Spleen (tissue), 11 donors: ENCODE results near the gene ABCC8. TPM values are rescaled to one million over a fixed set of nuclear protein-coding genes. Genes with fewer than 3 reads are reported as not detected.

Experiments
- DNase-seq: peaks from one replicate; pipeline ENCODE4 v3.0.0-alpha.2; 2020
- H3K27ac ChIP-seq, 8 donors: fragments of 200-600 bp; sonication (generic) in 7 of 8; 1 replicate in 4 of 8; 2 replicates in 4 of 8; pipeline versions ENCODE4 v1.5.0 to v1.8.0; 2016 to 2021; ENCODE audit warnings: inconsistent platforms in 4 of 8, mild to moderate bottlenecking in 4 of 8, moderate library complexity in 1 of 8
- H3K27me3 ChIP-seq, 7 donors: fragments of 200-600 bp; sonication (generic) in 6 of 7; replicated peaks in 1 of 7; 1 replicate in 4 of 7; 2 replicates in 3 of 7; pipeline versions ENCODE4 v1.5.0 to v1.8.0; 2016 to 2021; ENCODE audit warnings: inconsistent platforms in 3 of 7, mild to moderate bottlenecking in 1 of 7
- H3K36me3 ChIP-seq, 6 donors: fragments of 200-600 bp; sonication (generic) in 5 of 6; 1 replicate in 4 of 6; 2 replicates in 2 of 6; pipeline versions ENCODE4 v1.5.0 to v1.8.0; 2016 to 2021; ENCODE audit warnings: inconsistent platforms in 2 of 6
- H3K4me1 ChIP-seq, 6 donors: fragments of 200-600 bp; sonication (generic) in 5 of 6; 1 replicate in 3 of 6; 2 replicates in 3 of 6; pipeline versions ENCODE4 v1.5.0 to v1.8.0; 2016 to 2021; ENCODE audit warnings: inconsistent platforms in 3 of 6
- H3K4me3 ChIP-seq, 8 donors: fragments of 200-600 bp; sonication (generic) in 7 of 8; 1 replicate in 4 of 8; 2 replicates in 4 of 8; pipeline versions ENCODE4 v1.5.0 to v1.8.0; 2016 to 2021; ENCODE audit warnings: inconsistent platforms in 4 of 8, mild to moderate bottlenecking in 4 of 8, moderate library complexity in 2 of 8
- H3K9me3 ChIP-seq, 8 donors: fragments of 200-600 bp; sonication (generic) in 7 of 8; 1 replicate in 4 of 8; 2 replicates in 4 of 8; pipeline versions ENCODE4 v1.5.0 to v1.8.0; 2016 to 2021; ENCODE audit warnings: inconsistent platforms in 4 of 8
- POLR2A ChIP-seq, 3 donors: fragments of 450-650 bp; IDR thresholded peaks; one replicate each; pipeline ENCODE4 v1.5.1; 2017; ENCODE audit warnings: antibody characterized with exemption in 3 of 3, mild to moderate bottlenecking in 1 of 3
- POLR2AphosphoS5 ChIP-seq, 3 donors: sonication (generic); formaldehyde crosslinking; IDR thresholded peaks; one replicate each; pipeline ENCODE4 v1.5.1; 2017; ENCODE audit warnings: antibody characterized with exemption in 3 of 3
- WGBS, 5 donors: extraction: QIAGEN DNeasy Blood & Tissue Kit in 3 of 5; methylation state at CpG; one replicate each; pipeline versions ENCODE4 v1.1.5 to v1.1.7; 2013 to 2018; 5-methylcytosine and 5-hydroxymethylcytosine counted together
- intact Hi-C: fragments of 100-400 bp; cut with DNase I; formaldehyde crosslinking; loops from one replicate; pipeline ENCODE4 v1.15.0; 2023; ENCODE audit warnings: low total_unique reads
- polyA plus RNA-seq, 3 donors: library from polyadenylated mRNA; stranded (reverse); fragments of 200-250 nt; gene quantifications; one replicate each; pipeline ENCODE4 v1.2.1, GENCODE V29; 2013
- total RNA-seq, 7 donors: library from RNA; depleted of rRNA in 3 of 7; stranded (reverse); fragments of >200 nt in 3 of 7; fragmentation: NEBNext Ultra II Directional in 4 of 7; extraction: Animal tissue kit (Norgen Biotek cat#: 25700) in 4 of 7; gene quantifications; one replicate each; pipeline versions ENCODE4 v1.1.0 to v1.2.1, GENCODE V29; 2016 to 2021
- TF ChIP-seq, protein P1 (sequence below), 11 experiments: fragments of 200-600 bp in 7 of 11; fragments of 450-650 bp in 4 of 11; sonication (generic) in 4 of 11; IDR thresholded peaks in 8 of 11; conservative IDR thresholded peaks in 3 of 11; 1 replicate in 7 of 11; 2 replicates in 4 of 11; pipeline versions ENCODE4 v1.4.0 to v1.8.0; 2016 to 2021; ENCODE audit warnings: antibody characterized with exemption in 11 of 11, inconsistent platforms in 4 of 11, mild to moderate bottlenecking in 1 of 11
- donor health status: healthy with polysubstance abuse.
- donor health status: DM: no; HTN: no; CAD: no; lungs with moderate emphysema.
- donor health status: DM: no; HTN: no; CAD: no.
- donor health status: Bipolar disorder and iron deficiency.
- donor health status: healthy.
- donor health status: DM: no; HTN: no; CAD: no.
- donor health status: DM: yes; HTN: yes; CAD: no.

Gene ABCC8
- total and polyA plus RNA-seq, 10 donors: 0.26 to 1.3 (median 0.48) TPM; not detected in 2

DNA sequence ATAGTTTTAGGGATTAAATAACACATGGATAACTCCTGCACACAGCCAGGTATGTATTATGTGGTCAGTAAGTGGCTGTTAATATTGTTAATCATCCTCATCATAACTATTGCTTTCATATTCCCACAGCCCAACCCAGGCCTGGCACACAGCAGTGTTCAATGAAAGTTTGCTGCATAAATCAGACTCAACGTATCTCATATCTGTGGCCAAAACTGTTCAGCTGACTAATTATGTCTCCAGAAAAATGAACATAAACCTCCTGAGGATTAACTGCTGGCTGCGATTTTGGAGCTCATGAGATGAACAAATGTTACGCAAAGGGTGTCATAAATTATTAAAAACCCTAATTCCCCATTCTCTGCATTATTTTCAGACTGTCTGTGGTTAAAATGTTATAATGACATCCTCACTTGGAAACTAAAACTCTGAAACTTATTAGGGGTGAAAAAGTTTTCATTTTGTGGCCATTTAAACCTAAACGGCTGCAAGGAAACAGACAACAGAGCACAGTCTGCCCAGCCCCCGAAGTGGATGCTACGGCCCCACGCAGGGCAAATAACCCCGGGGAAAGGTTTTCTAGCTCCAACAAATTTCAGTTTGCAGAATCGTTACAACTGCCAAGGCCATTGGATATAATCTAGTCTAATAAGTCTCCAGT is 17.3 kb downstream of the ABCC8 start:
- Histone ChIP-seq H3K27me3 (peaks cover 0 to 14% (median 0%) of the 10 kb centered on the region in 7 donors), H3K4me1 (no peaks in the 10 kb centered on the region), H3K36me3 (no peaks in the 10 kb centered on the region), H3K27ac (no peak overlapping the region), H3K9me3 (no peaks in the 10 kb centered on the region), H3K4me3 (no peak overlapping the region)
- intact Hi-C loops: no loop called here
- DNase-seq: no peak
- 75 to 87% (median 80%) methylated on average over 9 of the region's 9 CpGs for WGBS, 5 donors
- TF ChIP-seq POLR2AphosphoS5 (IDR thresholded peaks at IDR 0.05) (no peak), POLR2A (IDR thresholded peaks at IDR 0.05) (no peak)

GRCh38 chr11:17458268-17458667 is 18.4 kb downstream of the ABCC8 start:
- 38 to 62% (median 46%) methylated on average over 8 of the region's 8 CpGs for WGBS, 5 donors
- DNase-seq: no peak
- Histone ChIP-seq H3K4me1 (no peaks in the 10 kb centered on the region), H3K27ac (no peak overlapping the region), H3K9me3 (no peaks in the 10 kb centered on the region), H3K36me3 (no peaks in the 10 kb centered on the region), H3K4me3 (no peak overlapping the region), H3K27me3 (peaks cover 0 to 14% (median 0%) of the 10 kb centered on the region in 7 donors)
- TF ChIP-seq POLR2AphosphoS5 (IDR thresholded peaks at IDR 0.05) (no peak), POLR2A (IDR thresholded peaks at IDR 0.05) (no peak)
- TF ChIP-seq, protein P1, sequence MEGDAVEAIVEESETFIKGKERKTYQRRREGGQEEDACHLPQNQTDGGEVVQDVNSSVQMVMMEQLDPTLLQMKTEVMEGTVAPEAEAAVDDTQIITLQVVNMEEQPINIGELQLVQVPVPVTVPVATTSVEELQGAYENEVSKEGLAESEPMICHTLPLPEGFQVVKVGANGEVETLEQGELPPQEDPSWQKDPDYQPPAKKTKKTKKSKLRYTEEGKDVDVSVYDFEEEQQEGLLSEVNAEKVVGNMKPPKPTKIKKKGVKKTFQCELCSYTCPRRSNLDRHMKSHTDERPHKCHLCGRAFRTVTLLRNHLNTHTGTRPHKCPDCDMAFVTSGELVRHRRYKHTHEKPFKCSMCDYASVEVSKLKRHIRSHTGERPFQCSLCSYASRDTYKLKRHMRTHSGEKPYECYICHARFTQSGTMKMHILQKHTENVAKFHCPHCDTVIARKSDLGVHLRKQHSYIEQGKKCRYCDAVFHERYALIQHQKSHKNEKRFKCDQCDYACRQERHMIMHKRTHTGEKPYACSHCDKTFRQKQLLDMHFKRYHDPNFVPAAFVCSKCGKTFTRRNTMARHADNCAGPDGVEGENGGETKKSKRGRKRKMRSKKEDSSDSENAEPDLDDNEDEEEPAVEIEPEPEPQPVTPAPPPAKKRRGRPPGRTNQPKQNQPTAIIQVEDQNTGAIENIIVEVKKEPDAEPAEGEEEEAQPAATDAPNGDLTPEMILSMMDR (IDR thresholded peaks at IDR 0.05 in 8 of 11, conservative IDR thresholded peaks at IDR 0.05 in 3 of 11): no peak
- intact Hi-C loops: no loop called here

GRCh38 chr11:17457396-17458173 is 19.1 kb downstream of the ABCC8 start:
- TF ChIP-seq POLR2A (IDR thresholded peaks at IDR 0.05) (no peak), POLR2AphosphoS5 (IDR thresholded peaks at IDR 0.05) (no peak)
- TF ChIP-seq, protein P1 (IDR thresholded peaks at IDR 0.05 in 8 of 11, conservative IDR thresholded peaks at IDR 0.05 in 3 of 11): no peak
- H3K4me3 ChIP-seq: no peak overlapping the region
- intact Hi-C loops: no loop called here
- H3K9me3 ChIP-seq: no peaks in the 10 kb centered on the region
- H3K27me3 ChIP-seq: peaks cover 0 to 14% (median 0%) of the 10 kb centered on the region in 7 donors
- H3K4me1 ChIP-seq: no peaks in the 10 kb centered on the region
- no peak overlapping the region for H3K27ac ChIP-seq
- WGBS, 5 donors: 24 to 48% (median 36%) methylated on average over 8 of the region's 8 CpGs
- DNase-seq: no peak
- no peaks in the 10 kb centered on the region for H3K36me3 ChIP-seq

DNA sequence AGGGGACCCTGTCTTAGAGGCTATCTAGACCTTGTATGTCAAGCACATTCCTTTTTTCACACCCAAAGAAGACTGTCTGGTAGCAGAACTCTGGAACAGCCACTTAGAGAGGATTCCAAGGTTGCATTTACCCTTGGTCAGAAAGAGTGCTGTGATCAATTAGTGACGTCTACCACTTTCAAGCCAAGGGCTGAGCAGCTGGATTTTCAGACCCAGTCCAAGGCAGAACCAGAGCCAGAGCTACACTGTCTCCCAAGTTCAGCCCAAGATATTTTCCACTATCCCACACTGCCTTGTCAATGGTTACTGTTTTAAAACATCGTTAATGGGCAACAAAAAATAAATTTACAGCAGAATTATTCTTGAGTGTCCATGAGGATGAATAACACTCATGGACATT is 24.0 kb downstream of the ABCC8 start:
- H3K36me3 ChIP-seq: no peaks in the 10 kb centered on the region
- WGBS, 5 donors: 87 to 92% (median 88%) methylated on average over 2 of the region's 2 CpGs
- H3K4me1 ChIP-seq: no peaks in the 10 kb centered on the region
- TF ChIP-seq, protein P1 (IDR thresholded peaks at IDR 0.05 in 8 of 11, conservative IDR thresholded peaks at IDR 0.05 in 3 of 11): no peak
- TF ChIP-seq POLR2A (IDR thresholded peaks at IDR 0.05): no peak
- TF ChIP-seq POLR2AphosphoS5 (IDR thresholded peaks at IDR 0.05): no peak
- H3K9me3 ChIP-seq: no peaks in the 10 kb centered on the region
- H3K4me3 ChIP-seq: no peak overlapping the region
- DNase-seq: no peak
- H3K27ac ChIP-seq: no peak overlapping the region
- intact Hi-C loops: no loop called here
- H3K27me3 ChIP-seq: peaks cover 0 to 4% (median 0%) of the 10 kb centered on the region in 7 donors
